ENCODE data around the gene SSH2.
"Not testable (repeated sequence)": the region's sequence is repeated elsewhere in the genome, so short reads cannot be mapped to it uniquely, and the experiment has no call there.

The SSH2 gene

GRCh38 chr17:29929533-29930408 lies at the start of gene SSH2:
Gene SSH2, minus strand, starts transcription at chr17:29930228. Its CDS starts 228 bp downstream, at chr17:29930000.
- peak; percentile 70 for DNase-seq

GRCh38 chr17:29977836-29978235 lies 47.8 kb upstream of the SSH2 start:
- no peak for DNase-seq

- DNase-seq = no peak
Observed at GRCh38 chr17:29973005-29973404, 43.0 kb upstream of the SSH2 start.

GRCh38 chr17:29972277-29972676 lies 42.2 kb upstream of the SSH2 start:
- no peak for DNase-seq

GRCh38 chr17:29968271-29968670 lies 38.2 kb upstream of the SSH2 start:
- DNase-seq = no peak

- no peak for DNase-seq
Observed at GRCh38 chr17:29962656-29963055, 32.6 kb upstream of the SSH2 start.

GRCh38 chr17:29959658-29960337 lies 29.8 kb upstream of the SSH2 start:
- no peak for DNase-seq

- DNase-seq = peak; percentile 41
Observed at GRCh38 chr17:29958947-29959657, 29.1 kb upstream of the SSH2 start.

- not testable (repeated sequence) for DNase-seq
Observed at GRCh38 chr17:29957488-29957887, 27.5 kb upstream of the SSH2 start.

GRCh38 chr17:29956225-29956624 lies 26.2 kb upstream of the SSH2 start:
- DNase-seq = no peak

- no peak for DNase-seq
Observed at GRCh38 chr17:29954405-29954804, 24.4 kb upstream of the SSH2 start.

GRCh38 chr17:29949696-29950095 lies 19.7 kb upstream of the SSH2 start:
- no peak for DNase-seq

- no peak for DNase-seq
Observed at GRCh38 chr17:29948448-29949215, 18.6 kb upstream of the SSH2 start.

GRCh38 chr17:29945281-29945680 lies 15.3 kb upstream of the SSH2 start:
- DNase-seq = no peak

- DNase-seq = no peak
Observed at GRCh38 chr17:29941334-29941733, 11.3 kb upstream of the SSH2 start, which contains the start of gene EFCAB5. Gene EFCAB5, plus strand, starts transcription at chr17:29941634. Its CDS starts 163 bp downstream, at chr17:29941797.

- DNase-seq = no peak
Observed at GRCh38 chr17:29936724-29937123, 6.7 kb upstream of the SSH2 start.

- DNase-seq = not testable (repeated sequence)
Observed at GRCh38 chr17:29935909-29936308, 5.9 kb upstream of the SSH2 start.

GRCh38 chr17:29933379-29933778 lies 3.4 kb upstream of the SSH2 start:
- no peak for DNase-seq

GRCh38 chr17:29931231-29931932 lies 1.4 kb upstream of the SSH2 start:
- peak; percentile 49 for DNase-seq

GRCh38 chr17:29930409-29931010 lies 482 bp upstream of the SSH2 start:
- no peak for DNase-seq

- no peak for DNase-seq
Observed at GRCh38 chr17:29929006-29929532, 959 bp downstream of the SSH2 start.

Data from T1000 (cell line).